Loucy (cell line): ENCODE measurements around the gene C3orf20.

ENCODE experiments used
- H2AFZ ChIP-seq: fragments of 200-600 bp; sonication (generic); 2 replicates; pipeline ENCODE4 v1.6.0; 2016; ENCODE audit warnings: antibody characterized with exemption, mild to moderate bottlenecking, low read length, moderate library complexity
- H3F3A ChIP-seq: fragments of 200-600 bp; 2 replicates; pipeline ENCODE4 v1.6.0; 2016; ENCODE audit warnings: antibody characterized with exemption, low read depth, mild to moderate bottlenecking
- H3K27me3 ChIP-seq: fragments of 200-600 bp; sonication (generic); 2 replicates; pipeline ENCODE4 v1.6.1; 2014; ENCODE audit warnings: low read length, mild to moderate bottlenecking; ENCODE audit not compliant: insufficient read depth, poor library complexity, severe bottlenecking
- H3K36me3 ChIP-seq: fragments of 200-600 bp; sonication (generic); 2 replicates; pipeline ENCODE4 v1.6.1; 2016; ENCODE audit warnings: low read length; ENCODE audit not compliant: insufficient read depth
- H3K4me1 ChIP-seq: fragments of 200-600 bp; sonication (generic); 2 replicates; pipeline ENCODE4 v1.5.1; 2014; ENCODE audit warnings: low read length, mild to moderate bottlenecking; ENCODE audit not compliant: insufficient read depth, poor library complexity, severe bottlenecking
- H3K4me2 ChIP-seq: fragments of 200-600 bp; sonication (generic); 2 replicates; pipeline ENCODE4 v1.6.0; 2014; ENCODE audit warnings: antibody characterized with exemption, low read length, low read depth, mild to moderate bottlenecking; ENCODE audit not compliant: poor library complexity, severe bottlenecking
- H3K4me3 ChIP-seq: fragments of 200-600 bp; sonication (generic); 2 replicates; pipeline ENCODE4 v1.5.1; 2014; ENCODE audit warnings: low read length, mild to moderate bottlenecking, mixed read lengths; ENCODE audit not compliant: poor library complexity, severe bottlenecking
- H3K79me2 ChIP-seq: fragments of 200-600 bp; sonication (generic); 2 replicates; pipeline ENCODE4 v1.6.1; 2014; ENCODE audit warnings: low read length; ENCODE audit not compliant: insufficient read depth
- H3K9ac ChIP-seq: fragments of 200-600 bp; sonication (generic); 2 replicates; pipeline ENCODE4 v1.6.0; 2014; ENCODE audit warnings: mild to moderate bottlenecking, low read depth, low read length, moderate library complexity; ENCODE audit not compliant: poor library complexity, severe bottlenecking
- H3K9me2 ChIP-seq: fragments of 200-600 bp; sonication (generic); replicated peaks from 2 replicates; pipeline ENCODE4 v1.6.1; 2016; ENCODE audit warnings: low read depth, low read length, mixed read lengths
- H3K9me3 ChIP-seq: fragments of 200-600 bp; sonication (generic); 2 replicates; pipeline ENCODE4 v1.6.1; 2014; ENCODE audit warnings: mild to moderate bottlenecking, antibody characterized with exemption, low read length, low read depth; ENCODE audit not compliant: insufficient read depth
- H4K20me1 ChIP-seq: fragments of 200-600 bp; sonication (generic); 2 replicates; pipeline ENCODE4 v1.6.0; 2014; ENCODE audit warnings: antibody characterized with exemption, low read length, mild to moderate bottlenecking; ENCODE audit not compliant: insufficient read depth, poor library complexity, severe bottlenecking
- EZH2phosphoT487 ChIP-seq: fragments of 200-600 bp; IDR thresholded peaks from 2 replicates; pipeline ENCODE4 v1.6.1; 2018; ENCODE audit warnings: antibody characterized with exemption, mild to moderate bottlenecking, moderate library complexity, borderline replicate concordance
- TF ChIP-seq, protein P1 (sequence below): fragments of 200-600 bp; sonication (generic); conservative IDR thresholded peaks from 2 replicates; pipeline ENCODE4 v1.5.1; 2014; ENCODE audit warnings: mild to moderate bottlenecking, antibody characterized with exemption, low read length

Gene C3orf20

DNA sequence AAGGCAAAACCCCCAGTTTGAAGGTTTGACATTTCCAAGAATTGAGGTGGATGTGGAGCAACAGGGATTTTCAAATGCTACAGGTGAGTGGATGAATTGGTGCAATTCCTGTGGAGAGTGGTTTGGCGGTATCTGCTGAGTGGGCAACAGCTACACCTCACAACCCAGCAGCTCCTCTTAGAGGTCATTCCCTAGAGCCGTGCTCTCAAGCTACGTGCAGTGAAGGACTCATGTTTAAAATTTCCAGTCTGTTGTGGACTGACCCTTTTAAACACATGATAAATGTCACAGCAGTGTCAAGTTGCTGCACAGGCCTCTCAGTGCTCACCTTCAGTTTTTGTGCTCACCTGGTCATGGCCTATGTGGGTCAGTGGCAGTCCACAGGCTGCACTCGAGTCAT, 9.5 kb downstream of the C3orf20 start:
- H3K36me3 ChIP-seq = no peaks in the 10 kb centered on the region
- H3K9ac ChIP-seq = no peak overlapping the region
- TF ChIP-seq EZH2phosphoT487 = no peak
- TF ChIP-seq, protein P1, sequence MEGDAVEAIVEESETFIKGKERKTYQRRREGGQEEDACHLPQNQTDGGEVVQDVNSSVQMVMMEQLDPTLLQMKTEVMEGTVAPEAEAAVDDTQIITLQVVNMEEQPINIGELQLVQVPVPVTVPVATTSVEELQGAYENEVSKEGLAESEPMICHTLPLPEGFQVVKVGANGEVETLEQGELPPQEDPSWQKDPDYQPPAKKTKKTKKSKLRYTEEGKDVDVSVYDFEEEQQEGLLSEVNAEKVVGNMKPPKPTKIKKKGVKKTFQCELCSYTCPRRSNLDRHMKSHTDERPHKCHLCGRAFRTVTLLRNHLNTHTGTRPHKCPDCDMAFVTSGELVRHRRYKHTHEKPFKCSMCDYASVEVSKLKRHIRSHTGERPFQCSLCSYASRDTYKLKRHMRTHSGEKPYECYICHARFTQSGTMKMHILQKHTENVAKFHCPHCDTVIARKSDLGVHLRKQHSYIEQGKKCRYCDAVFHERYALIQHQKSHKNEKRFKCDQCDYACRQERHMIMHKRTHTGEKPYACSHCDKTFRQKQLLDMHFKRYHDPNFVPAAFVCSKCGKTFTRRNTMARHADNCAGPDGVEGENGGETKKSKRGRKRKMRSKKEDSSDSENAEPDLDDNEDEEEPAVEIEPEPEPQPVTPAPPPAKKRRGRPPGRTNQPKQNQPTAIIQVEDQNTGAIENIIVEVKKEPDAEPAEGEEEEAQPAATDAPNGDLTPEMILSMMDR = no peak
- no peak overlapping the region for H2AFZ ChIP-seq
- no peak overlapping the region for H3K4me3 ChIP-seq
- H4K20me1 ChIP-seq = no peaks in the 10 kb centered on the region
- H3K4me1 ChIP-seq = no peaks in the 10 kb centered on the region
- no peaks in the 10 kb centered on the region for H3K27me3 ChIP-seq
- no peaks in the 10 kb centered on the region for H3K79me2 ChIP-seq
- H3K4me2 ChIP-seq = no peak overlapping the region
- H3K9me3 ChIP-seq = peaks cover 3% of the 10 kb centered on the region; the same call in 1 of the 2 replicates
- no peaks in the 10 kb centered on the region for H3K9me2 ChIP-seq
- no peaks in the 10 kb centered on the region for H3F3A ChIP-seq

DNA sequence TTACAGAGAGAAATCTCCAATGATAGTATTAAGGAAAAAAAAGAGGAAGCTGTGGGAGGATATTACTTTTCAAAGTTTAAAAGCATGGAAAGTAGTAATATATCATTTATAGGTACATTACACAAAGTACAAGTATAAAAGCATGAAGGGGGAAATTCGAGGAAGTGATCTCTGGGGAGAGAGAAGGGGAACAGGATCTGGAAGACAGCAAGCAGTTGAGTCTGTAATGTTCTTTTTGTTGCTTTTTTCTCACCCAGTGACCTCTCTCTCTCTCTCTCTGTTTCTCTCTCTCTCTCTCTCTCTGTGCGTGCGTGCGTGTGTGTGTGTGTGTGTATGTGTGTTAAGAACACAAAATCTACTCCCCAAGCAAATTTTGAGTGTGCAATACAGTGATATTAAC, 10.2 kb downstream of the C3orf20 start:
- Histone ChIP-seq H2AFZ (no peak overlapping the region), H3K9me2 (no peaks in the 10 kb centered on the region), H3F3A (no peaks in the 10 kb centered on the region), H3K9ac (no peak overlapping the region), H3K9me3 (peaks cover 1% of the 10 kb centered on the region; the same call in 1 of the 2 replicates), H4K20me1 (no peaks in the 10 kb centered on the region), H3K79me2 (no peaks in the 10 kb centered on the region), H3K4me1 (no peaks in the 10 kb centered on the region), H3K4me3 (no peak overlapping the region), H3K36me3 (no peaks in the 10 kb centered on the region), H3K4me2 (no peak overlapping the region), H3K27me3 (no peaks in the 10 kb centered on the region)
- TF ChIP-seq EZH2phosphoT487 = no peak
- TF ChIP-seq, protein P1 = no peak

DNA sequence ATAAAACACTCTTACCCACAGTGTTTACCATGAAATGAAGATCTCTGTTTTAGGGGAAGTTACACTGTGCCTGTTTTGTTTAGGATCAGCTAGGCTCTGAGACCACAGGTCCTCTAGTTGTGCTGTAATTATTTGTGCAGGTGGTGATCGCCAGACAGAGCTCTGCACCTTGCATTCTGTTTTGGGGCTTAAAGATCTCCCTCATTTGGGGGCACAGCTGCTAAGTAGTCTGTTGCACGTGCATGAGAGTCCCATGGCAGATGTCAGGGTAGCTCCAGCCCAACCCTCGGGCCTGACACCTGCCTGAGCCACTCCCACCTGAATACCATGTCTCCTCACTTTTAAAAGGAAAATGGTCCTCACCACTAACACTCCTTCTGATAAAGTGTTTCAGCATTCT, 12.4 kb downstream of the C3orf20 start:
- Histone ChIP-seq H3K79me2 (no peaks in the 10 kb centered on the region), H3K27me3 (no peaks in the 10 kb centered on the region), H4K20me1 (no peaks in the 10 kb centered on the region), H3K4me3 (no peak overlapping the region), H3K4me2 (no peak overlapping the region), H3K9me2 (no peaks in the 10 kb centered on the region), H3K4me1 (no peaks in the 10 kb centered on the region), H2AFZ (no peak overlapping the region), H3F3A (no peaks in the 10 kb centered on the region), H3K9me3 (no peaks in the 10 kb centered on the region), H3K36me3 (no peaks in the 10 kb centered on the region), H3K9ac (no peak overlapping the region)
- no peak for TF ChIP-seq EZH2phosphoT487
- TF ChIP-seq, protein P1 = no peak
